Neural cell (in vitro differentiated cells): ENCODE data around the gene MRPL52. TPM values are rescaled to one million over a fixed set of nuclear protein-coding genes. Genes with fewer than 3 reads are reported as not detected.
"Not testable (repeated sequence)": the region's sequence is repeated elsewhere in the genome, so short reads cannot be mapped to it uniquely, and the experiment has no call there.

Experiments used
- H2AFZ ChIP-seq: fragments of 200-600, 300-800 bp; sonication (generic), shearing (Covaris generic); 2 replicates; pipeline ENCODE4 v1.6.0; 2014; ENCODE audit warnings: low read depth, mild to moderate bottlenecking, antibody characterized with exemption, low read length, moderate library complexity
- H3F3A ChIP-seq: fragments of 200-600 bp; shearing (Covaris generic); 2 replicates; pipeline ENCODE4 v1.6.1; 2016; ENCODE audit warnings: mild to moderate bottlenecking, moderate library complexity, mixed read lengths, antibody characterized with exemption, low read length; ENCODE audit not compliant: insufficient read depth, poor library complexity, severe bottlenecking
- H3K27ac ChIP-seq: fragments of 200-600, 300-800 bp; sonication (generic), shearing (Covaris generic); 2 replicates; pipeline ENCODE4 v1.5.1; 2014; ENCODE audit warnings: mild to moderate bottlenecking, low read length, moderate library complexity
- H3K27me3 ChIP-seq: fragments of 300-800, 200-600 bp; sonication (generic), shearing (Covaris generic); 2 replicates; pipeline ENCODE4 v1.6.0; 2014; ENCODE audit warnings: mild to moderate bottlenecking, low read depth, low read length, moderate library complexity; ENCODE audit not compliant: insufficient read depth
- H3K36me3 ChIP-seq: fragments of 300-800, 200-600 bp; sonication (generic), shearing (Covaris generic); 2 replicates; pipeline ENCODE4 v1.5.1; 2014; ENCODE audit warnings: mild to moderate bottlenecking, antibody characterized with exemption, low read length, moderate library complexity; ENCODE audit not compliant: insufficient read depth
- H3K4me2 ChIP-seq: fragments of 300-800, 200-600 bp; sonication (generic), shearing (Covaris generic); 2 replicates; pipeline ENCODE4 v1.6.0; 2014; ENCODE audit warnings: mild to moderate bottlenecking, low read length
- H3K4me3 ChIP-seq: fragments of 300-800, 200-600 bp; sonication (generic), shearing (Covaris generic); 2 replicates; pipeline ENCODE4 v1.5.1; 2014; ENCODE audit warnings: mild to moderate bottlenecking, low read length, moderate library complexity
- H3K79me2 ChIP-seq: fragments of 200-600 bp; shearing (Covaris generic); replicated peaks from 2 replicates; pipeline ENCODE4 v1.6.0; 2014; ENCODE audit warnings: mild to moderate bottlenecking, low read length, moderate library complexity; ENCODE audit not compliant: insufficient read depth
- H3K9ac ChIP-seq: fragments of 300-800, 200-600 bp; sonication (generic), shearing (Covaris generic); 2 replicates; pipeline ENCODE4 v1.6.1; 2016; ENCODE audit warnings: mild to moderate bottlenecking, low read length, mixed read lengths
- H3K9me2 ChIP-seq: fragments of 200-600 bp; shearing (Covaris generic); 2 replicates; pipeline ENCODE4 v1.6.1; 2016; ENCODE audit warnings: mild to moderate bottlenecking, low read length, mixed read lengths; ENCODE audit not compliant: insufficient read depth
- H3K9me3 ChIP-seq: fragments of 200-600, 300-800 bp; sonication (generic), shearing (Covaris generic); 2 replicates; pipeline ENCODE4 v1.6.1; 2016; ENCODE audit warnings: mild to moderate bottlenecking, mixed run types, low read length, moderate library complexity, mixed read lengths
- H4K20me1 ChIP-seq: fragments of 200-600 bp; shearing (Covaris generic); 2 replicates; pipeline ENCODE4 v1.6.1; 2016; ENCODE audit warnings: mild to moderate bottlenecking, mixed run types; ENCODE audit not compliant: insufficient read depth
- EP300 ChIP-seq: fragments of 450-650 bp; conservative IDR thresholded peaks from 2 replicates; pipeline ENCODE4 v1.6.1; 2014; ENCODE audit warnings: antibody characterized with exemption, mild to moderate bottlenecking, moderate library complexity; ENCODE audit not compliant: poor library complexity, severe bottlenecking
- EZH2 ChIP-seq: fragments of 200-600, 300-800 bp; shearing (Covaris generic), sonication (generic); IDR thresholded peaks from 2 replicates; pipeline ENCODE4 v1.6.1; 2014; ENCODE audit warnings: antibody characterized with exemption, low read length, borderline replicate concordance, mild to moderate bottlenecking; ENCODE audit not compliant: insufficient read depth, poor library complexity, severe bottlenecking
- MXI1 ChIP-seq: fragments of 450-650 bp; conservative IDR thresholded peaks from 2 replicates; pipeline ENCODE4 v1.6.1; 2014; ENCODE audit warnings: antibody characterized with exemption, mild to moderate bottlenecking; ENCODE audit not compliant: poor library complexity, severe bottlenecking
- POLR2AphosphoS5 ChIP-seq: IDR thresholded peaks from 2 replicates; pipeline ENCODE4 v1.6.1; 2012
- RAD21 ChIP-seq: fragments of 450-650 bp; conservative IDR thresholded peaks from 2 replicates; pipeline ENCODE4 v1.6.1; 2014; ENCODE audit warnings: antibody characterized with exemption, mild to moderate bottlenecking, moderate library complexity
- SMC3 ChIP-seq: fragments of 450-650 bp; conservative IDR thresholded peaks from 2 replicates; pipeline ENCODE4 v1.6.1; 2014; ENCODE audit warnings: antibody characterized with exemption, mild to moderate bottlenecking, moderate library complexity; ENCODE audit not compliant: poor library complexity
- TAF1 ChIP-seq: IDR thresholded peaks from 2 replicates; pipeline ENCODE4 v1.6.1; 2012; ENCODE audit warnings: low read depth
- polyA plus RNA-seq: library from polyadenylated mRNA; depleted of rRNA; stranded (reverse); fragments of >200 nt; gene quantifications from 2 replicates; pipeline ENCODE4 v1.2.3, GENCODE V29; 2014
- TF ChIP-seq, protein P1 (sequence below): IDR thresholded peaks from 2 replicates; pipeline ENCODE4 v1.6.1; 2012; ENCODE audit warnings: borderline replicate concordance
- TF ChIP-seq, protein P2 (sequence below): fragments of 450-650 bp; IDR thresholded peaks from 2 replicates; pipeline ENCODE4 v1.5.1; 2014; ENCODE audit warnings: antibody characterized with exemption, mild to moderate bottlenecking, moderate library complexity; ENCODE audit not compliant: poor library complexity, severe bottlenecking

MRPL52 gene
- polyA plus RNA-seq, 1 donor from 2014 or later, result 161 TPM

DNA sequence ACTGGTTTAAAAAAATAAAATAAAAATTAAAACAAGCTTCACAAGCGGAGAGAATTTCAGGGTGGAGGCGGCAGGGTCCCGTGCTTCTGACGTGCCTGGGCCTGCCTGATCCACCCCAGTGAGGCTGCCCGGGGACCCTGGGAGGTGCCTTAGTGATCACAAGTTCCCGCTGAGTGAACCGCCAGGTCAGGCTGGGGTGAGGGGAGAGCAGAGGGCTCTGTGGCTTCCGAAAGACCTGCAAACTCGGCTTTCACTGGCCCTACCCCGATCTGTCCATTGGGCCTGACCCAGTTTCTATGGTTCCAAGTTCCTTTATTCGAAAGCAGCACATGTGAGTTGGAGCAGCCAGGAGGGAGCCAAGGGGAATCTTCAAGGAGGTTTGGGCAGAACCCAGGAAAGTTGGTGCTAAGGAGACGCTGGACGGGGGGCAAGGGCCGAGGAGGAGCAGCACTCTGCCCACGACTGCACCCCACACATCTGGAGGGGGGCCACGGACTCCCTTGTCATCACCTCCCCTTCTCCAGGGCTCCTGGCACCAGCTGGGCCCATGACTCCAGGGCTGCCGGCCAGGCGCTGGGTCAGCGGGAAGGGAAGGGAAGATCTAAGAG, 19.6 kb downstream of the MRPL52 start:
- TF ChIP-seq, protein P1, sequence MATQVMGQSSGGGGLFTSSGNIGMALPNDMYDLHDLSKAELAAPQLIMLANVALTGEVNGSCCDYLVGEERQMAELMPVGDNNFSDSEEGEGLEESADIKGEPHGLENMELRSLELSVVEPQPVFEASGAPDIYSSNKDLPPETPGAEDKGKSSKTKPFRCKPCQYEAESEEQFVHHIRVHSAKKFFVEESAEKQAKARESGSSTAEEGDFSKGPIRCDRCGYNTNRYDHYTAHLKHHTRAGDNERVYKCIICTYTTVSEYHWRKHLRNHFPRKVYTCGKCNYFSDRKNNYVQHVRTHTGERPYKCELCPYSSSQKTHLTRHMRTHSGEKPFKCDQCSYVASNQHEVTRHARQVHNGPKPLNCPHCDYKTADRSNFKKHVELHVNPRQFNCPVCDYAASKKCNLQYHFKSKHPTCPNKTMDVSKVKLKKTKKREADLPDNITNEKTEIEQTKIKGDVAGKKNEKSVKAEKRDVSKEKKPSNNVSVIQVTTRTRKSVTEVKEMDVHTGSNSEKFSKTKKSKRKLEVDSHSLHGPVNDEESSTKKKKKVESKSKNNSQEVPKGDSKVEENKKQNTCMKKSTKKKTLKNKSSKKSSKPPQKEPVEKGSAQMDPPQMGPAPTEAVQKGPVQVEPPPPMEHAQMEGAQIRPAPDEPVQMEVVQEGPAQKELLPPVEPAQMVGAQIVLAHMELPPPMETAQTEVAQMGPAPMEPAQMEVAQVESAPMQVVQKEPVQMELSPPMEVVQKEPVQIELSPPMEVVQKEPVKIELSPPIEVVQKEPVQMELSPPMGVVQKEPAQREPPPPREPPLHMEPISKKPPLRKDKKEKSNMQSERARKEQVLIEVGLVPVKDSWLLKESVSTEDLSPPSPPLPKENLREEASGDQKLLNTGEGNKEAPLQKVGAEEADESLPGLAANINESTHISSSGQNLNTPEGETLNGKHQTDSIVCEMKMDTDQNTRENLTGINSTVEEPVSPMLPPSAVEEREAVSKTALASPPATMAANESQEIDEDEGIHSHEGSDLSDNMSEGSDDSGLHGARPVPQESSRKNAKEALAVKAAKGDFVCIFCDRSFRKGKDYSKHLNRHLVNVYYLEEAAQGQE, result no peak
- TF ChIP-seq TAF1, result no peak
- TF ChIP-seq EP300, result no peak
- TF ChIP-seq EZH2, result no peak
- no peak for TF ChIP-seq SMC3
- no peak for TF ChIP-seq POLR2AphosphoS5
- TF ChIP-seq RAD21, result no peak
- TF ChIP-seq, protein P2, sequence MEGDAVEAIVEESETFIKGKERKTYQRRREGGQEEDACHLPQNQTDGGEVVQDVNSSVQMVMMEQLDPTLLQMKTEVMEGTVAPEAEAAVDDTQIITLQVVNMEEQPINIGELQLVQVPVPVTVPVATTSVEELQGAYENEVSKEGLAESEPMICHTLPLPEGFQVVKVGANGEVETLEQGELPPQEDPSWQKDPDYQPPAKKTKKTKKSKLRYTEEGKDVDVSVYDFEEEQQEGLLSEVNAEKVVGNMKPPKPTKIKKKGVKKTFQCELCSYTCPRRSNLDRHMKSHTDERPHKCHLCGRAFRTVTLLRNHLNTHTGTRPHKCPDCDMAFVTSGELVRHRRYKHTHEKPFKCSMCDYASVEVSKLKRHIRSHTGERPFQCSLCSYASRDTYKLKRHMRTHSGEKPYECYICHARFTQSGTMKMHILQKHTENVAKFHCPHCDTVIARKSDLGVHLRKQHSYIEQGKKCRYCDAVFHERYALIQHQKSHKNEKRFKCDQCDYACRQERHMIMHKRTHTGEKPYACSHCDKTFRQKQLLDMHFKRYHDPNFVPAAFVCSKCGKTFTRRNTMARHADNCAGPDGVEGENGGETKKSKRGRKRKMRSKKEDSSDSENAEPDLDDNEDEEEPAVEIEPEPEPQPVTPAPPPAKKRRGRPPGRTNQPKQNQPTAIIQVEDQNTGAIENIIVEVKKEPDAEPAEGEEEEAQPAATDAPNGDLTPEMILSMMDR, result no peak
- Histone ChIP-seq H4K20me1 (no peaks in the 10 kb centered on the region), H3K9me3 (no peaks in the 10 kb centered on the region), H3K4me2 (no peak overlapping the region), H3F3A (no peaks in the 10 kb centered on the region), H3K4me3 (no peak overlapping the region), H3K79me2 (no peaks in the 10 kb centered on the region), H3K9me2 (no peaks in the 10 kb centered on the region), H2AFZ (no peak overlapping the region), H3K36me3 (no peaks in the 10 kb centered on the region), H3K27ac (no peak overlapping the region), H3K9ac (no peak overlapping the region), H3K27me3 (no peaks in the 10 kb centered on the region)

DNA sequence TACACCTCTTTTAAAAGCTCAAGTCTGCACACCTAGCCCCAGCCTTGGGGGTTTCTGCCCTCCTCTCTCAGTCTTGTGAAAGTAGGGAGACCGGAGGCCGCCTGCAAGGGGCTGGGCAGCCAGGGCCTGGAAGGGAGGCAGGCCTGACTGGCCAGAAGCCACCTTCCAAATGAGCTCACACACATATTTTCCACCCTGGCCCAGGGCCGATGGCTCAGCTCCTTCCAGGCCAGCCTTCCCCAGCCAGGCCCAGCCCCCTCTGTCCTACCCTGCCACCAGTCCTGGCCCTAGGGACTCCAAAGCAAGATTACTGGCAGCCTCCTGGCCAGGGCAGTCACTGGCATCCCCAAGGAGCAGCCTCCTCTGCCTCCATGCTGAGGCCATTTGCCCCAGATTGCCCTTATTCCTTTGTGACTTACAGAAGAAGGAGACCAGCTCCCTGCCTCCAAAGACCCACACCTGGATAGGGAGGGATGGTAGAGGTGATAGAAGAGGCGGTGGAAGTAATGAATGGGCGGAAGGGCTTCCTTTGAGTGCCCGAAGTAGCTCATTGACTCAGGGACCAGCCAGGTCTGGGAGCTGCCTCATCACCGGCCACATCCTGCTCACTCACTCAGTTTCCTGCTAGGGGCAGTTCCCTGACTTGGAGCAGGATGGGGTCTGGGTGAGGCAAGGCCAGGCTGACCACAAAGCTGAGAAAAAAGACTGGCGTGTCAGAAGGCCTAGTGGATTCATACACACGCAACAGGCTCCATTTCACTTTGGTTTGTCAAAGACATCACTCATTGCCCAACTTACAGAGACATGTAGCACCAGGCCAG, 21.5 kb downstream of the MRPL52 start:
- Histone ChIP-seq H3K36me3 (no peaks in the 10 kb centered on the region), H3K79me2 (no peaks in the 10 kb centered on the region), H3K9ac (no peak overlapping the region), H3K4me3 (no peak overlapping the region), H3K9me3 (no peaks in the 10 kb centered on the region), H3K4me2 (no peak overlapping the region), H3F3A (no peaks in the 10 kb centered on the region), H3K9me2 (no peaks in the 10 kb centered on the region), H4K20me1 (no peaks in the 10 kb centered on the region), H3K27ac (no peak overlapping the region), H3K27me3 (no peaks in the 10 kb centered on the region), H2AFZ (no peak overlapping the region)
- no peak for TF ChIP-seq RAD21
- TF ChIP-seq EZH2, result no peak
- no peak for TF ChIP-seq EP300
- no peak for TF ChIP-seq SMC3
- no peak for TF ChIP-seq MXI1

DNA sequence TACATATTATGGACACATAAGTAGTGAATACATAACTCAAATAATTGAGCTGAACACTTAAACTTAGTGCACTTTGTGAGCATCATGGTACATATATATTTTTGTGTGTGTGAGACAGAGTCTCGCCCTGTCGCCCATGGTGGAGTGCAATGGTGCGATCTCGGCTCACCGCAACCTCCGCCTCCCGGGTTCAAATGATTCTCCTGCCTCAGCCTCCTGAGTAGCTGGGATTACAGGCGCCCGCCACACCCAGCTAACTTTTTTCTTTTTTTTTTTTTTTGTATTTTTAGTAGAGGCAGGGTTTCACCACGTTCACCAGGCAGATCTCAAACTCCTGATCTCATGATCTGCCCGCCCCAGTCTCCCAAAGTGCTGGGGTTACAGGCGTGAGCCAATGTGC, 22.5 kb downstream of the MRPL52 start:
- not testable (repeated sequence) for H4K20me1 ChIP-seq, H3K79me2 ChIP-seq, H3K4me2 ChIP-seq, H3K27me3 ChIP-seq, H3F3A ChIP-seq, H3K9me3 ChIP-seq, H2AFZ ChIP-seq, H3K9me2 ChIP-seq, H3K27ac ChIP-seq, H3K9ac ChIP-seq, H3K36me3 ChIP-seq, H3K4me3 ChIP-seq
